ENCODE data around the gene CCDC122.

CCDC122 gene

GRCh38 chr13:43792076-43792881 lies 87.3 kb downstream of the CCDC122 start:
- Histone ChIP-seq H3K36me3 (replicated peaks; ENCODE audit: low read depth, low read length) (no peaks in the 10 kb centered on the region), H3K79me2 (ENCODE audit: low read length) (no peaks in the 10 kb centered on the region), H4K20me1 (ENCODE audit: insufficient read depth, low read length) (no peaks in the 10 kb centered on the region), H3K27me3 (ENCODE audit: low read depth, low read length) (no peaks in the 10 kb centered on the region), H3K9ac (ENCODE audit: low read length) (no peak overlapping the region), H3K4me3 (ENCODE audit: low read length) (no peak overlapping the region), H3K9me3 (ENCODE audit: insufficient read depth, low read length) (no peaks in the 10 kb centered on the region), H2AFZ (ENCODE audit: low read depth, low read length) (no peak overlapping the region), H3K27ac (ENCODE audit: low read length) (no peak overlapping the region), H3K4me2 (ENCODE audit: low read length) (no peak overlapping the region), H3K4me1 (ENCODE audit: low read length) (peaks cover 29% of the 10 kb centered on the region)
- TF ChIP-seq EZH2phosphoT487 (IDR thresholded peaks at IDR 0.05; ENCODE audit: low read depth): no peak

GRCh38 chr13:43787997-43788396 lies 91.5 kb downstream of the CCDC122 start:
- 0 out of 2 replicates have a peak overlapping the region, but pooled peaks have one; percentile 68 for H2AFZ ChIP-seq (ENCODE audit: low read depth, low read length)
- H3K27me3 ChIP-seq (ENCODE audit: low read depth, low read length): no peaks in the 10 kb centered on the region
- peak overlapping the region; percentile 66; the same call in 1 of the 2 replicates for H3K9ac ChIP-seq (ENCODE audit: low read length)
- peak overlapping the region; percentile 78 for H3K4me3 ChIP-seq (ENCODE audit: low read length)
- no peaks in the 10 kb centered on the region for H3K36me3 ChIP-seq (replicated peaks; ENCODE audit: low read depth, low read length)
- H3K4me1 ChIP-seq (ENCODE audit: low read length): peaks cover 13% of the 10 kb centered on the region; the same call in 1 of the 2 replicates
- no peak overlapping the region for H3K27ac ChIP-seq (ENCODE audit: low read length)
- peak overlapping the region; percentile 78 for H3K4me2 ChIP-seq (ENCODE audit: low read length)
- no peaks in the 10 kb centered on the region for H3K79me2 ChIP-seq (ENCODE audit: low read length)
- no peaks in the 10 kb centered on the region for H3K9me3 ChIP-seq (ENCODE audit: insufficient read depth, low read length)
- no peaks in the 10 kb centered on the region for H4K20me1 ChIP-seq (ENCODE audit: insufficient read depth, low read length)
- TF ChIP-seq EZH2phosphoT487 (IDR thresholded peaks at IDR 0.05; ENCODE audit: low read depth): no peak
- TF ChIP-seq CTCF (IDR thresholded peaks at IDR 0.05; ENCODE audit: low read depth, low read length): peak; percentile 46; the same call in 1 of the 2 replicates

GRCh38 chr13:43787518-43787891 lies 92.0 kb downstream of the CCDC122 start:
- Histone ChIP-seq H3K9ac (ENCODE audit: low read length) (peak overlapping the region; percentile 66), H3K79me2 (ENCODE audit: low read length) (no peaks in the 10 kb centered on the region), H2AFZ (ENCODE audit: low read depth, low read length) (peak overlapping the region; percentile 68), H3K4me1 (ENCODE audit: low read length) (peaks cover 13% of the 10 kb centered on the region; the same call in 1 of the 2 replicates), H4K20me1 (ENCODE audit: insufficient read depth, low read length) (no peaks in the 10 kb centered on the region), H3K4me2 (ENCODE audit: low read length) (peak overlapping the region; percentile 78), H3K27ac (ENCODE audit: low read length) (no peak overlapping the region), H3K9me3 (ENCODE audit: insufficient read depth, low read length) (no peaks in the 10 kb centered on the region), H3K27me3 (ENCODE audit: low read depth, low read length) (no peaks in the 10 kb centered on the region), H3K4me3 (ENCODE audit: low read length) (peak overlapping the region; percentile 78), H3K36me3 (replicated peaks; ENCODE audit: low read depth, low read length) (no peaks in the 10 kb centered on the region)
- TF ChIP-seq EZH2phosphoT487 (IDR thresholded peaks at IDR 0.05; ENCODE audit: low read depth) (no peak), CTCF (IDR thresholded peaks at IDR 0.05; ENCODE audit: low read depth, low read length) (no peak)

- Histone ChIP-seq H3K79me2 (ENCODE audit: low read length) (no peaks in the 10 kb centered on the region), H4K20me1 (ENCODE audit: insufficient read depth, low read length) (no peaks in the 10 kb centered on the region), H3K4me2 (ENCODE audit: low read length) (peak within 1 kb of the TSS; percentile 78), H3K27ac (ENCODE audit: low read length) (no peak within 1 kb of the TSS), H3K9ac (ENCODE audit: low read length) (peak within 1 kb of the TSS; percentile 66), H2AFZ (ENCODE audit: low read depth, low read length) (peak within 1 kb of the TSS; percentile 68), H3K36me3 (replicated peaks; ENCODE audit: low read depth, low read length) (no peaks in the 10 kb centered on the region), H3K27me3 (ENCODE audit: low read depth, low read length) (no peaks in the 10 kb centered on the region), H3K4me1 (ENCODE audit: low read length) (peaks cover 13% of the 10 kb centered on the region; the same call in 1 of the 2 replicates), H3K9me3 (ENCODE audit: insufficient read depth, low read length) (no peaks in the 10 kb centered on the region), H3K4me3 (ENCODE audit: low read length) (peak within 1 kb of the TSS; percentile 78)
- TF ChIP-seq CTCF (IDR thresholded peaks at IDR 0.05; ENCODE audit: low read depth, low read length) (peak; percentile 20; the same call in 1 of the 2 replicates), EZH2phosphoT487 (IDR thresholded peaks at IDR 0.05; ENCODE audit: low read depth) (no peak)
These were observed 92.6 kb downstream of the CCDC122 start, which contains the start of gene ENOX1 for GRCh38 chr13:43786766-43787517. Gene ENOX1 (minus strand): TSS chr13:43786972.
